OCI-LY7 (cell line): ENCODE results near the gene RBM14.

Experiments
- CTCF ChIP-seq: fragments of 200-600 bp; sonication (generic); conservative IDR thresholded peaks from 2 replicates; pipeline ENCODE4 v1.5.1; 2014; ENCODE audit warnings: mild to moderate bottlenecking, antibody characterized with exemption, low read length, moderate library complexity, mixed read lengths
- EZH2phosphoT487 ChIP-seq: fragments of 200-600 bp; sonication (generic); IDR thresholded peaks from 2 replicates; pipeline ENCODE4 v1.6.1; 2018; ENCODE audit warnings: low read depth, borderline replicate concordance, mild to moderate bottlenecking, mixed run types, antibody characterized with exemption, low read length, moderate library complexity, mixed read lengths

DNA sequence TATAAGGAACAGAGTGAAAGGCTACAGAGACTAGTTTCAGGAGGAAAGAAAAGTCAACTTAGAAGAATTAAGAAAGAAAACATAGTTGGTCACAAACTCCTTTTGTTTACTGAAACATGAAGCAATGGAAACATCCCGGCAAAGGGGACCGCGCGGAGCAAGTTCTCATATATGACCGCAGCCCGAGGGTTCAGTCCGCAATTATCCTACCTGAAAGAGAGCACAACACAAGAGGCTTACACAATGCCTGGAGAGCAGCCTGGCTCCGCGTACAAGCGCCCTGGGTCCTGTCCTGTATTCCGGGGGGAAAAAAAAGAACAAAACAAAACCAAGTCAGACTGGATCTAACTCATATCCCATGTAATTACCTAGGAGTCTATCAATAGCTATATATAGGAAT, 48.9 kb downstream of the RBM14 start:
- TF ChIP-seq CTCF (no peak), EZH2phosphoT487 (no peak)
